DND-41 (cell line): ENCODE data around the gene HOXD12.

Experiments
- ATAC-seq: fragments of 200-7000 bp; cut with Tn5 transposase; 3 replicates; pipeline ENCODE4 v1.9.1; 2021; ENCODE audit warnings: low read depth; ENCODE audit not compliant: insufficient read depth
- DNase-seq: peaks from one replicate; pipeline ENCODE4 v3.0.0-alpha.2; 2020
- H2AFZ ChIP-seq: 2 replicates; pipeline ENCODE4 v1.6.0; 2012; ENCODE audit warnings: low read depth, low read length
- H3K27ac ChIP-seq: 2 replicates; pipeline ENCODE4 v1.5.1; 2012; ENCODE audit warnings: low read length, inconsistent platforms
- H3K27me3 ChIP-seq: fragments of 200-600 bp; sonication (generic); 2 replicates; pipeline ENCODE4 v1.6.0; 2012; ENCODE audit warnings: low read length, mild to moderate bottlenecking, inconsistent platforms; ENCODE audit not compliant: insufficient read depth, poor library complexity
- H3K36me3 ChIP-seq: 2 replicates; pipeline ENCODE4 v1.5.1; 2012; ENCODE audit warnings: low read length, inconsistent platforms; ENCODE audit not compliant: insufficient read depth
- H3K4me1 ChIP-seq: 2 replicates; pipeline ENCODE4 v1.5.1; 2012; ENCODE audit warnings: mild to moderate bottlenecking, low read length; ENCODE audit not compliant: insufficient read depth
- H3K4me2 ChIP-seq: 2 replicates; pipeline ENCODE4 v1.6.0; 2012; ENCODE audit warnings: mild to moderate bottlenecking, moderate library complexity, low read length, inconsistent platforms; ENCODE audit not compliant: insufficient read depth
- H3K4me3 ChIP-seq, 2 experiments: fragments of 200-600 bp in 1 of 2; shearing (Covaris generic) in 1 of 2; 2 replicates each; pipeline ENCODE4 v1.5.1; 2012 to 2016; ENCODE audit warnings: inconsistent platforms in 2 of 2, low read length in 2 of 2, mild to moderate bottlenecking in 2 of 2, low read depth in 1 of 2, moderate library complexity in 1 of 2
- H3K79me2 ChIP-seq: 2 replicates; pipeline ENCODE4 v1.6.0; 2012; ENCODE audit warnings: low read length, inconsistent platforms; ENCODE audit not compliant: insufficient read depth
- H3K9ac ChIP-seq: 2 replicates; pipeline ENCODE4 v1.6.0; 2012; ENCODE audit warnings: low read depth, mild to moderate bottlenecking, inconsistent platforms, low read length, moderate library complexity
- H3K9me3 ChIP-seq: 2 replicates; pipeline ENCODE4 v1.5.1; 2012; ENCODE audit warnings: low read length, moderate library complexity, mild to moderate bottlenecking, inconsistent platforms; ENCODE audit not compliant: insufficient read depth, severe bottlenecking
- H4K20me1 ChIP-seq: 2 replicates; pipeline ENCODE4 v1.6.0; 2012; ENCODE audit warnings: low read length; ENCODE audit not compliant: insufficient read depth
- EZH2 ChIP-seq: IDR thresholded peaks from 3 replicates; pipeline ENCODE4 v1.6.1; 2012; ENCODE audit warnings: borderline replicate concordance, low read depth, mild to moderate bottlenecking, moderate library complexity, low read length, inconsistent platforms; ENCODE audit not compliant: severe bottlenecking
- TF ChIP-seq, protein P1 (sequence below): IDR thresholded peaks from 2 replicates; pipeline ENCODE4 v1.5.1; 2012; ENCODE audit warnings: borderline replicate concordance, low read length, moderate library complexity, mild to moderate bottlenecking; ENCODE audit not compliant: poor library complexity, severe bottlenecking; ENCODE audit errors: extremely low read depth

The HOXD12 gene

DNA sequence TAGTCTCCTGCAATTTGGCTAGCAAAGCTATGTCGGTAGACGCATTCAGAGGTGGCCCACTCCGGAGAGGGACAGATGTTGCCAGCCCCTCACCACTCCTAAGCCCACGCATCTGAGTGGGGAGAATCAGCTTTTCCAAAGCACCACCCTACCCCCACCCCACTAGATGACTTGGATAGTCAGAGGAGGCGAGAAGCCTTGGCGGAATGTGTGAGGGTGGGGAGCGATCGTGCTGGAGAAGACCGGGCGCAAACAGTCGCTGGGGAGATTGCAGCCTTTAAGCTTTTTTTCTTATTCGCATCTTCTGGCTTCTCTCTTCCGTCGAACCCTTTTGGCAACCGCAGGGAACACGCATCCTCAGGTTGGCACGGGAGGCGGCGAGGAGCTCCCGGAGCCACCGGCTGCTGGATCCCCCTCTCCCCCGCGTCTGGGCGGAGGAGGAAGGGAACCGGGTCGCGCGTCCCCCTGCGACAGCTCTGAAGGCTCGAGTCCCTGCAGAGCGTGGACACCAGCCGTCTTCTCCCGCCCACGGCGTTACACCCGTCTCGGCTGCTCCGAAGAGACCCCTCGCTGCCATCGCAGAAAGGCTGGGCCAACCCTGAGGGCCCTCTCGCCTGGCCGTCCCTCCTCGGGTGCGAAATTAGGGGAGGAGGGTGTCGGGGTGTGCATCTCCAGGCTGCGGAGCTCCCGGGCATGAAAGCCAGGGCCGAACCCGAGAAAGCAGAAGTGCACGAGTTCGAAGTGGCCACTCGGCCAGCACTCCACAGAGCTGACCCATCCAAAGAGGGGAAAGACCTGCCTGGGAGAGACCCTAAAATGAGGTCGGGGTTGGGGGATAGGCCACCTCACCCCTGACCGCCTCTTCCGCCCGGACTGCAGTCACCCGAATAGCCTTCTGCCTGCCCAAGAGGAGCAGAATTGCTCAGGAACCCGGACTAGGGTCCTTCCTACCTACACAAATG lies 28.0 kb upstream of the HOXD12 start:
- H3K36me3 ChIP-seq: no peaks in the 10 kb centered on the region
- no peak overlapping the region for H2AFZ ChIP-seq
- H3K9ac ChIP-seq: no peak overlapping the region
- H3K79me2 ChIP-seq: no peaks in the 10 kb centered on the region
- no peak for DNase-seq
- no peak for ATAC-seq
- no peaks in the 10 kb centered on the region for H3K9me3 ChIP-seq
- TF ChIP-seq, protein P1, sequence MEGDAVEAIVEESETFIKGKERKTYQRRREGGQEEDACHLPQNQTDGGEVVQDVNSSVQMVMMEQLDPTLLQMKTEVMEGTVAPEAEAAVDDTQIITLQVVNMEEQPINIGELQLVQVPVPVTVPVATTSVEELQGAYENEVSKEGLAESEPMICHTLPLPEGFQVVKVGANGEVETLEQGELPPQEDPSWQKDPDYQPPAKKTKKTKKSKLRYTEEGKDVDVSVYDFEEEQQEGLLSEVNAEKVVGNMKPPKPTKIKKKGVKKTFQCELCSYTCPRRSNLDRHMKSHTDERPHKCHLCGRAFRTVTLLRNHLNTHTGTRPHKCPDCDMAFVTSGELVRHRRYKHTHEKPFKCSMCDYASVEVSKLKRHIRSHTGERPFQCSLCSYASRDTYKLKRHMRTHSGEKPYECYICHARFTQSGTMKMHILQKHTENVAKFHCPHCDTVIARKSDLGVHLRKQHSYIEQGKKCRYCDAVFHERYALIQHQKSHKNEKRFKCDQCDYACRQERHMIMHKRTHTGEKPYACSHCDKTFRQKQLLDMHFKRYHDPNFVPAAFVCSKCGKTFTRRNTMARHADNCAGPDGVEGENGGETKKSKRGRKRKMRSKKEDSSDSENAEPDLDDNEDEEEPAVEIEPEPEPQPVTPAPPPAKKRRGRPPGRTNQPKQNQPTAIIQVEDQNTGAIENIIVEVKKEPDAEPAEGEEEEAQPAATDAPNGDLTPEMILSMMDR: no peak
- no peak for TF ChIP-seq EZH2
- no peak overlapping the region for H3K4me2 ChIP-seq
- H4K20me1 ChIP-seq: no peaks in the 10 kb centered on the region
- no peak overlapping the region for H3K27ac ChIP-seq
- peaks cover 26% of the 10 kb centered on the region for H3K27me3 ChIP-seq
- no peaks in the 10 kb centered on the region for H3K4me1 ChIP-seq
- no peak overlapping the region for H3K4me3 ChIP-seq

DNA sequence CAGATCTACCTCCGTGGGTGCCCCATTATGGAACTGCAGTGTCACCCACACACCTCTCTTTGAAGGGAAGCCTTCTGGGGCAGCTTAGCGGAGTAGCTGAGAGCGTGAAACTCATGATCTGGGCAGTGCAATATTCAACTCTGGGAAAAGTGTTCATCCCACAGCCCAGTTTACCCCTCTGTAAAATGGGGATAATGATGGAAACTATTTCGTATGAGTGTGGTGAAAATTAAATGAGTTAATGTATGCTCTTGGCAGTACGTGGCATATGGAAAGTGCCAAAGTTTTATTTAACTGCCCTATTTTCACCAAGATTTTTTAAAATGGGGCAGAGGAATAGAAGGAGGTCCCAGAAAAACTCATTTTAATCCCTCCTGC lies 27.3 kb upstream of the HOXD12 start:
- DNase-seq: no peak
- Histone ChIP-seq H3K9me3 (no peaks in the 10 kb centered on the region), H3K4me2 (no peak overlapping the region), H3K79me2 (no peaks in the 10 kb centered on the region), H3K4me1 (no peaks in the 10 kb centered on the region), H3K27me3 (peaks cover 26% of the 10 kb centered on the region), H3K36me3 (no peaks in the 10 kb centered on the region), H4K20me1 (no peaks in the 10 kb centered on the region), H3K4me3 (no peak overlapping the region), H3K9ac (no peak overlapping the region), H2AFZ (no peak overlapping the region), H3K27ac (no peak overlapping the region)
- TF ChIP-seq EZH2: no peak
- TF ChIP-seq, protein P1: no peak
- no peak for ATAC-seq

DNA sequence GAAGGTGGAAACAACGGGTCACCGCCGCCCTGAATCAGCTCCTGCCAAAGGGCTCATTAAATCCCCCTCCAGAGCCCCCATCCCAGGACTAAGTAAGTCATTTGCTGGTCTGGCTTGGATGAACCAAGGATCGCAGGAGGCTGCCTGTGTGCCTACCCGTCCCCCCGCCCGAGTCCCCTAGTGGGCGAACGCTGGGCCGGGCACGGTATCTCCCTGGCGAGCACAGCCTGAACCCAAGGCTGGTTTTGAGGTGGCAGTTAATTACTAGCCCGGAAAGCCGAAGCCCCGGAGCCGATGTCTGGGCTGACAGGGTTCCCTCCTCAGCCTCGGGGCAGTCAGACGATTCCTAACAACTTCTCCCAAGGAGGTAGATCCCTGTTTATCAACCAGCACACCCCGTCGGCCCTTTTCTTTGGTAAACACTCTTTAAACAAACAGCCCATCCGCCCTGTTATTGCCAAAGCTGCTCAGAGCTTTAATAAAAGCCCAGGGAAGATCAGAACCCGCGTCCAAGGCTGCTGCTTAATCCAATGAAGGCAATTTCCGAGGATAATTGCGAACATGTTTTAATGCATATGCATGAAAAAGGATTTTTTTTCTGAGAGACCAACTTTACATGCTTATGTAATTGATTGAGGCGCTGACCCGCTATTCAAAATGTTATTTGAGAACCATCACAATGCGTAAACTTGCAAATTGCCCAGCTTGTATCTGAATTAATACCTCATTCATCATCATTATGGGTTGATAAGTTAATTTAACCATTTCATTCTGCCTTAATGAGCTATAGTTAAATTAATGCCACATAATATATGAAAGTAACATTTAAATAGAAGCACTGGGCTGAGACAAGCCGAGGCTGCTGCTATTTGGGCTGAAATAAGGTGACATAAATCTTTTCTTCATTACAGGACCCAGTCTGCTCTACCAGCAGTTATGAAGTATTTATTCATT lies 26.4 kb upstream of the HOXD12 start:
- Histone ChIP-seq H3K36me3 (no peaks in the 10 kb centered on the region), H3K27me3 (peaks cover 26% of the 10 kb centered on the region), H3K4me3 (no peak overlapping the region), H3K27ac (no peak overlapping the region), H3K4me1 (no peaks in the 10 kb centered on the region), H4K20me1 (no peaks in the 10 kb centered on the region), H2AFZ (no peak overlapping the region), H3K4me2 (no peak overlapping the region), H3K79me2 (no peaks in the 10 kb centered on the region), H3K9me3 (no peaks in the 10 kb centered on the region), H3K9ac (no peak overlapping the region)
- DNase-seq: no peak
- ATAC-seq: no peak
- TF ChIP-seq, protein P1: no peak
- no peak for TF ChIP-seq EZH2
